ENCODE data around the gene ADCY7. TPM values are rescaled to one million over a fixed set of nuclear protein-coding genes. Genes with fewer than 3 reads are reported as not detected.
A peak's percentile ranks its signal among the peaks of the same experiment; 100 is the strongest.

The ADCY7 gene
- total and polyA plus RNA-seq, 2 experiments from 2014 or later = 9.3 to 28.8 TPM

GRCh38 chr16:50309527-50310307 is 43.4 kb downstream of the ADCY7 start:
- peak overlapping the region; percentile 28 for H3K27ac ChIP-seq
- no peak for TF ChIP-seq CTCF (IDR thresholded peaks at IDR 0.05; ENCODE audit: low read depth, low read length)
- H3K36me3 ChIP-seq = no peaks in the 10 kb centered on the region
- H3K4me1 ChIP-seq (ENCODE audit: low read depth) = peaks cover 13% of the 10 kb centered on the region
- DNase-seq (ENCODE audit: low read depth in 1 of 2, low spot score in 1 of 2) = peak in 1 of 2 donors; percentile 14
- H3K27me3 ChIP-seq = no peaks in the 10 kb centered on the region
- no peaks in the 10 kb centered on the region for H3K9me3 ChIP-seq (ENCODE audit: low read depth)
- H3K4me3 ChIP-seq = no peak overlapping the region

- peaks cover 13% of the 10 kb centered on the region for H3K4me1 ChIP-seq (ENCODE audit: low read depth)
- no peaks in the 10 kb centered on the region for H3K36me3 ChIP-seq
- DNase-seq (ENCODE audit: low read depth in 1 of 2, low spot score in 1 of 2) = no peak
- H3K27ac ChIP-seq = no peak overlapping the region
- TF ChIP-seq CTCF (IDR thresholded peaks at IDR 0.05; ENCODE audit: low read depth, low read length) = no peak
- no peaks in the 10 kb centered on the region for H3K27me3 ChIP-seq
- H3K9me3 ChIP-seq (ENCODE audit: low read depth) = no peaks in the 10 kb centered on the region
- no peak overlapping the region for H3K4me3 ChIP-seq
Measured at GRCh38 chr16:50310308-50311133, 44.2 kb downstream of the ADCY7 start.

GRCh38 chr16:50311134-50311528 is 44.8 kb downstream of the ADCY7 start:
- H3K4me3 ChIP-seq = no peak overlapping the region
- TF ChIP-seq CTCF (IDR thresholded peaks at IDR 0.05; ENCODE audit: low read depth, low read length) = no peak
- peaks cover 4% of the 10 kb centered on the region for H3K36me3 ChIP-seq
- H3K27ac ChIP-seq = no peak overlapping the region
- DNase-seq (ENCODE audit: low read depth in 1 of 2, low spot score in 1 of 2) = no peak
- no peaks in the 10 kb centered on the region for H3K9me3 ChIP-seq (ENCODE audit: low read depth)
- no peaks in the 10 kb centered on the region for H3K27me3 ChIP-seq
- peaks cover 13% of the 10 kb centered on the region for H3K4me1 ChIP-seq (ENCODE audit: low read depth)

GRCh38 chr16:50311891-50312501 is 45.6 kb downstream of the ADCY7 start:
- peak in 1 of 2 donors; percentile 46 for DNase-seq (ENCODE audit: low read depth in 1 of 2, low spot score in 1 of 2)
- TF ChIP-seq CTCF (IDR thresholded peaks at IDR 0.05; ENCODE audit: low read depth, low read length) = no peak
- peaks cover 12% of the 10 kb centered on the region for H3K36me3 ChIP-seq
- no peak overlapping the region for H3K27ac ChIP-seq
- peaks cover 13% of the 10 kb centered on the region for H3K4me1 ChIP-seq (ENCODE audit: low read depth)
- no peaks in the 10 kb centered on the region for H3K9me3 ChIP-seq (ENCODE audit: low read depth)
- H3K27me3 ChIP-seq = no peaks in the 10 kb centered on the region
- H3K4me3 ChIP-seq = no peak overlapping the region

GRCh38 chr16:50313596-50314478 is 47.5 kb downstream of the ADCY7 start:
- DNase-seq (ENCODE audit: low read depth in 1 of 2, low spot score in 1 of 2) = peak in 1 of 2 donors; percentile 88
- Histone ChIP-seq H3K27ac (peak overlapping the region; percentile 64), H3K4me3 (no peak overlapping the region), H3K27me3 (no peaks in the 10 kb centered on the region), H3K9me3 (ENCODE audit: low read depth) (no peaks in the 10 kb centered on the region), H3K4me1 (ENCODE audit: low read depth) (peaks cover 13% of the 10 kb centered on the region), H3K36me3 (peaks cover 25% of the 10 kb centered on the region)
- TF ChIP-seq CTCF (IDR thresholded peaks at IDR 0.05; ENCODE audit: low read depth, low read length) = no peak

Data from cardiac muscle cell (in vitro differentiated cells and primary cell).